KOPT-K1 (cell line): ENCODE data around the gene SLC25A46.

ENCODE experiments used
- H3K27ac ChIP-seq: fragments of 200-600 bp; sonication (generic); 2 replicates; pipeline ENCODE4 v1.5.1; 2016; ENCODE audit warnings: antibody characterized with exemption, mild to moderate bottlenecking, low read depth, low read length; ENCODE audit not compliant: poor library complexity, severe bottlenecking
- H3K36me3 ChIP-seq: fragments of 200-600 bp; sonication (generic); 2 replicates; pipeline ENCODE4 v1.5.1; 2017; ENCODE audit warnings: antibody characterized with exemption, mild to moderate bottlenecking, low read length, moderate library complexity; ENCODE audit not compliant: insufficient read depth
- H3K9me3 ChIP-seq: fragments of 200-600 bp; sonication (generic); 2 replicates; pipeline ENCODE4 v1.5.1; 2017; ENCODE audit warnings: antibody characterized with exemption, low read length, mild to moderate bottlenecking; ENCODE audit not compliant: insufficient read depth, poor library complexity, severe bottlenecking

Gene SLC25A46

DNA sequence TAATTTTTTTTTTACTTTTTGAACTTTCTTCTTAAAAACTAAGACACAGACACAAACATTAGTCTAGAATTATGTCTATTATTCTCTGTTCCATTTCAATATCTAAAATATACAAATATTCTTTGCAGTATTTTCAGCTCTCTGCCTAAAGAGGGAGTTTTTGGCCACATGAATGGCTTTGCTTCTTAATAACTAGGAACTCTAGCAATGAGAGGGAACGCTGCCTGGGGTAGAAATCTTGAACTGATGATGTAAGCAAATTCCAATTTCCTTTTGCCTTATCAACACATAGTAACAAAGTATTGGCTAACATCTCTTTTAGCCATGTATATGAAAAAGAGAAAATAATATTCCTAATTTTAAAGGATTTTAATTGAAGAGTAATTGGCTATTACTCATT, 51.9 kb downstream of the SLC25A46 start:
- no peaks in the 10 kb centered on the region for H3K9me3 ChIP-seq
- H3K27ac ChIP-seq: no peak overlapping the region
- no peaks in the 10 kb centered on the region for H3K36me3 ChIP-seq

DNA sequence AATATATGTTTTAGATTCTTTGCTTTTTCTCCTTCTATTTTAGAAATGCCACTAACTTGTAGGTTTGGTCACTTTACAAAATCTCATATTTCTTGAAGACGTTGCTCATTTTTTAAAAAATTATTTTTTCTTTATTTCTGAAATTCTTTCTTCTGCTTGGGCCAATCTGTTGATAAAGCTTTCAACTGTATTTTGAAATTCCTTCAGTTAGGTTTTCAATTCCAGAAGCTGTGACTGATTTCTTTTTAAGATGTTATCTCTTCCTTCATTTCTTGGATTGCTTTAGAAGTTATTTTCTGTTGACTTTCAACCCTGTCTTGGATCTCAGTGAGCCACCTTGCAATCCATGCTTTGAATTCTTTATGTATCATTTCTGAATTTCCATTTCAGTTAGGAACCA, 64.2 kb downstream of the SLC25A46 start:
- Histone ChIP-seq H3K27ac (no peak overlapping the region), H3K9me3 (peaks cover 19% of the 10 kb centered on the region), H3K36me3 (no peaks in the 10 kb centered on the region)

DNA sequence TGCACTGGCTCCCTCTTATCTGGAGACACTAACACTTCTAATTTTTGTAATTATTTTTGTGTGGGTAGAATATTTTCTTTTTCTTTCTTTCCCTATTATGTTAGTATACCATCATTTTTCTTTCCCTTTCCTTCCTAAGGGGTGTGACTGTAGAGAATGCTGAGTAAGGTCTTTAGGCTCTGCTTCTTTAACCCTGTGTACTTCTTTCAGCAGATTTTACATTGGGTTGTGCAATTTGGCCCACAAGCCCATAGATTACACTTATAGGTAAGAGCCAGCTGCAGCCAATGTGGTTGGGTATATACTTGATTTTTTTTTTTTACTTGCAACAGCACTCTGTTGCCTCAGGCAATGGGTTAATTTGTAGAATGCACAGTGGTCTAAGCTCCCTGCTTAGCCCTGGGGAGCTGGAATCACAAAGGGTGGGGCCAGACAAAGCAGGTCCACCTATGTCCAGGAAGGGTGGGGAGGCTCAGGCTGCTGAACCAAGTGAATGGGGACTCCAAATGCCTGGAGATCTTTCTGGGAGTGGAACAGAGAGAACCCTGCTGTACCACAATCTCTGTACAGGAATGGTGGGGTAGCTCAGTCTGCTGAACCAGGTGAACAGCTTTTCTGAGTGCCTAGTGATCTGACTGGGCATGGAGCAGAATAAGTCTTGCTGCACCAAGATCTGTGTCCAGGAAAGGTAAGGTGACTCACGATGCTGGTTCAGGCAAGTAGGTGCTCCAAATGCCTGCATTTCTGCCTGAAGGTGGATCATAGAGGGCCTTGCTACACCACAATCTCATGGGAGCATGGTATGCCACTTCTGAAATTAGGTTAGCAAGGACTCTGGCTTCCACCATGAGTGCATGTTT, 64.9 kb downstream of the SLC25A46 start:
- no peak overlapping the region for H3K27ac ChIP-seq
- H3K36me3 ChIP-seq: no peaks in the 10 kb centered on the region
- H3K9me3 ChIP-seq: peaks cover 19% of the 10 kb centered on the region

DNA sequence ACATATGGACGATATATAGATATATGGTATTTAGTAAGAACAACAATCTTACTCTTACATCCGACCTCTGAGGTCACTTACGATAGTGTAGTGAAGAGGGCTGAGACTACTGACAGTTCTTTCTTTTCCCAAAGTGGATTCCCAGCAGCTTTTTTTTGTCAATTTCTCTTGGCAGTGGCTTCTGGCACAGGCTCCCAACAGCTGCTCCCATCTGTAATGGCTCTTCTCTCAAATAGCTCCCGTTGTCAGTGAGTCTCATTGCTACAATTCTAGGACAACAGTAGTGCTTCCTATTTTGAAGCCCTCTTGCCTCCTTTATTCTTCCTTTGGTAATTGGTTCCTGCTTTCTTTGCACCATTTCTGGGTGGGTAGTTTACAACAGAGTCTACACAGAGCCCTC, 68.4 kb downstream of the SLC25A46 start:
- peaks cover 27% of the 10 kb centered on the region for H3K9me3 ChIP-seq
- H3K27ac ChIP-seq: no peak overlapping the region
- no peaks in the 10 kb centered on the region for H3K36me3 ChIP-seq

DNA sequence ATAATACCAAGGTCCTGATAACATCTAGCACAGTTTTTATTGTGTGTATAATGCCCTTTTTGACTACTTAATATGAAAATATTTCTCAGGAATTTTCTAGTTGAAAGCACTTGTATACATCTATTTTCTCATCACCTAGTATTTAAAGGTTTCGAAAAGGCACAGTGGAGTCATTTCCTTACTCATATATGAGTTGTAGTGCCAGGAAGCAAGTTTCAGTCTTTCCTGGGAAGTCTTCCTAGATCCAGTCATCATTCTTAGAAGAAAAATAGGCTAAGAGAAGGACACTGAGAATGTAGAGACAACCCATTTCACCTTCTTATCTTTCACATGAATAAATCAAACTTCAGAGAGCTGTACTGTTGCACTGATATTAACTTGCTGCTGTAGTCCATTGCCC, 70.2 kb downstream of the SLC25A46 start:
- peaks cover 17% of the 10 kb centered on the region for H3K9me3 ChIP-seq
- H3K36me3 ChIP-seq: no peaks in the 10 kb centered on the region

More for the DNA sequence above, 70.2 kb downstream of the SLC25A46 start:
- no peak overlapping the region for H3K27ac ChIP-seq
